PFSK-1 (cell line): ENCODE measurements around the gene PPFIBP1.

Source experiments
- FOXP2 ChIP-seq: optimal IDR thresholded peaks from 2 replicates; pipeline ENCODE3; 2011; ENCODE audit warnings: borderline replicate concordance, control low read depth, inconsistent platforms; ENCODE audit not compliant: insufficient read depth; ENCODE audit errors: extremely low read length, extremely low read depth
- POLR2AphosphoS5 ChIP-seq: IDR thresholded peaks from 2 replicates; pipeline ENCODE4 v1.6.1; 2012; ENCODE audit warnings: low read depth, mild to moderate bottlenecking, control low read depth, low read length, moderate library complexity
- REST ChIP-seq, 2 experiments: IDR thresholded peaks; 2 replicates each; pipeline versions ENCODE4 v1.6.1 to v1.8.0; 2011 to 2012; ENCODE audit warnings: low read depth in 2 of 2, low read length in 2 of 2, control low read depth in 1 of 2, inconsistent platforms in 1 of 2, mild to moderate bottlenecking in 1 of 2, moderate library complexity in 1 of 2; ENCODE audit not compliant: insufficient read depth in 1 of 2
- SIN3A ChIP-seq: IDR thresholded peaks from 2 replicates; pipeline ENCODE4 v1.6.1; 2012; ENCODE audit warnings: mild to moderate bottlenecking, low read length, moderate library complexity, borderline replicate concordance; ENCODE audit not compliant: insufficient read depth
- TAF1 ChIP-seq: IDR thresholded peaks from 2 replicates; pipeline ENCODE4 v1.6.1; 2012; ENCODE audit warnings: low read length, control low read depth, borderline replicate concordance; ENCODE audit not compliant: insufficient read depth

The PPFIBP1 gene

GRCh38 chr12:27733791-27734190, 209.8 kb downstream of the PPFIBP1 start:
- TF ChIP-seq TAF1: no peak
- TF ChIP-seq POLR2AphosphoS5: no peak
- TF ChIP-seq REST (IDR thresholded peaks at IDR 0.05; ENCODE audit: insufficient read depth in 1 of 2, low read depth in 2 of 2, low read length in 2 of 2): no peak
- no peak for TF ChIP-seq FOXP2
- no peak for TF ChIP-seq SIN3A

- TF ChIP-seq POLR2AphosphoS5: no peak
- TF ChIP-seq REST (IDR thresholded peaks at IDR 0.05; ENCODE audit: insufficient read depth in 1 of 2, low read depth in 2 of 2, low read length in 2 of 2): no peak
- TF ChIP-seq SIN3A: no peak
- no peak for TF ChIP-seq FOXP2
- TF ChIP-seq TAF1: no peak
Measured at GRCh38 chr12:27743601-27744000, 219.6 kb downstream of the PPFIBP1 start.
